Measurements from ENCODE around the gene ST6GALNAC6. TPM values are rescaled to one million over a fixed set of nuclear protein-coding genes. Genes with fewer than 3 reads are reported as not detected.
"Not testable (repeated sequence)": the region's sequence is repeated elsewhere in the genome, so short reads cannot be mapped to it uniquely, and the experiment has no call there.

Gene ST6GALNAC6
- total RNA-seq, 2 experiments from 2014 or later, result 141 to 146 TPM

DNA sequence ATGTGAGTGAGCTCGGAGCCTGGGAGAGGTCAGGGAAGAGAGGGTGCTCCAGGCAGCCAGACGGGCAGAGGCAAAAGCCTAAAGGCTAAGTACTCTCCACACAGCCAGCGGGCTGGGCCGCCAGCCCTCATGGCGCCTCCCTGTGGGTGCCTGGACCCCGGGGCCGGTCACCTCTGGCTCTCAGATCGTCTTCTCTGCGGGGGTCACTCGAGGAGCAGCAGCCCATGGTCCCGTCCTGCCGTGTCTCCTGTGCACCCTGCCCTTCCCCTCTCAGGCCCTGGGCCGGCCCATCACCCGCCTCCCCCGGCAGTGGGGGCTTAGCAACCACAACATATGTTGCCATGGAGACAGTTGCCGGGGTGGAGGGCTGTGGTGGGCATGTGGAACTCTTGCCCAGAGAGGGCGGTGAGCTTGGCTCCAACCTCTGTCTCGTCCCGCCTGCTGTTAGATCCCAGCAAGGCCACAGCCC lies 26.1 kb downstream of the ST6GALNAC6 start:
- no peaks in the 10 kb centered on the region for H3K27me3 Mint-ChIP-seq

DNA sequence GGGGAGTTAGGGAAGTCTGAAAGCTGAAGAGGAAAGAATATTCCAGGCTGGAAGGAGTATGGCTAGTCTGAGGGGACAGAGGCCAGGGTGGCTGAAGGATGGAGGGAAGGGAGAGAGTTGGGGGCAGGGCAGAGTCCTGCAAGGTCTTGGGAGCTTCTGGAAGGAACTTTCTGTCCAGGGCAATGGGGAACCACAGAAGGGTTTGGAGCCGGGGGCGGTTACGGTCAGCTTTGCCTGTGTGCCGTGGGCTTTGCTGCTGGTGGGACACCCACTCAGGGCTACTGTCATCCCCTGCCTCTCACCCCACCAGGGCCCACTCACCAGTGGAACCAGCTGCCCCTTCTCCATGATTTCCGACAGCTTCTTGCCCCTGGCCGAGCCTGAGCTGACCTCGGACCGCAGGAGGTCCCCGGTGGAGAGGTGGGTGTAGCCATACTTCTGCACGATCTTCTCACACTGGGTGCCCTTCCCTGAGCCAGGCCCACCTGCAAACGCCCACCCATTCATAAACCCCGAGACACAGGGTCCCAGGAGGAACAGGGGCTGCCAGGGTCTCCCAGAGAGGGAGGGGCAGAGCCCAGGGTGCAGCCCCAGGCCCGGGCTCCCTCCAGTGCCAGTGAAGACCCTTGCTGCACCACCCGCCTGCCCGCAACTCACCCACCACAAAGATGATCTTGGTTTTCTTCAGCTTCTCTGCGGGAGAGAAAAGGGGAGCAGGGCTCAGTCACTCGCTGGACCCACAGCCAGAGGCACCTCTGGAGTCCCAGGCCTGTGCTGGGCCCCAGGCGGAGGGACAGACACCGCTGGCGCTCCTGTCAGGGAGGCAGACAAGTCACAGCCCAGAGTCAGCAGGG lies 26.8 kb downstream of the ST6GALNAC6 start:
- Mint-ChIP-seq H3K36me3 (ENCODE audit: low read depth) (peaks cover 7% of the 10 kb centered on the region), H3K9me3 (no peaks in the 10 kb centered on the region), H3K27ac (no peak overlapping the region), H3K27me3 (no peaks in the 10 kb centered on the region), H3K4me3 (no peak overlapping the region), H3K4me1 (no peaks in the 10 kb centered on the region)
- no peak for DNase-seq
- POLR2A ChIA-PET, result interaction anchor here (0.6 to 1.4 kb wide), 4 partner anchors 10 to 283 kb away, joined by 3 read pairs; no protein-coding TSS in a partner anchor
- CTCF ChIA-PET, result interaction anchor here (0.9 to 5.9 kb wide), 4 partner anchors 14 to 264 kb away, joined by 3 to 49 read pairs (median 4); partner anchors contain the start of gene TOR2A

More for the DNA sequence above, 26.1 kb downstream of the ST6GALNAC6 start:
- DNase-seq, result no peak
- Mint-ChIP-seq H3K4me3 (no peak overlapping the region), H3K36me3 (ENCODE audit: low read depth) (peaks cover 6% of the 10 kb centered on the region), H3K4me1 (no peaks in the 10 kb centered on the region), H3K27ac (no peak overlapping the region), H3K9me3 (no peaks in the 10 kb centered on the region)
- ChIA-PET CTCF (interaction anchor here (0.8 to 5.9 kb wide), 4 partner anchors 9 to 139 kb away, joined by 3 to 49 read pairs (median 4); partner anchors contain the start of gene TOR2A), POLR2A (interaction anchor here (1.4 kb wide), 1 partner anchor 9 kb away, joined by 3 read pairs; no protein-coding TSS in a partner anchor)

DNA sequence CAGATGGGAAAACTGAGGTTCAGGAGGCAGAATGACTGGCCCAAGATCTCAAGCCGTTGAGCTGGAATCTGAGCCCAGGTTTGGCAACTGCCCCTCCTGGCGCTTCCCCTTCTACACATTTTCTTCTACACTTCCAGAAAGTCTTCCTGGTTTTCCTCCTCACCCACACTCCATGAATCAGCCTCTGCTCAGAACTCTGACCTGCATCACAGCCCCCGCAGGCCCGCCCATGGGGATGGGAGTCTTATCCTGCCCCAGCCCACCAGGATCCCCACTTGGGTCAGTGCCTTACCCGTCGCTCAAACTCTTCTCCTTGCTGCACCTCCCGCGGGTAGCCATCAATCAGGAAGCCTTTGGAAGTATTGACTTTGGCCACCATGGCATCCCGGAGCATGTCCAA lies 27.9 kb downstream of the ST6GALNAC6 start:
- POLR2A ChIA-PET, result interaction anchor here (1.4 kb wide), 1 partner anchor 11 kb away, joined by 3 read pairs; no protein-coding TSS in a partner anchor
- no peaks in the 10 kb centered on the region for H3K4me1 Mint-ChIP-seq
- no peaks in the 10 kb centered on the region for H3K27me3 Mint-ChIP-seq
- no peaks in the 10 kb centered on the region for H3K9me3 Mint-ChIP-seq
- H3K36me3 Mint-ChIP-seq (ENCODE audit: low read depth), result peaks cover 7% of the 10 kb centered on the region
- H3K27ac Mint-ChIP-seq, result no peak overlapping the region
- DNase-seq, result no peak
- CTCF ChIA-PET, result interaction anchor here (0.9 to 5.9 kb wide), 5 partner anchors 13 to 263 kb away, joined by 3 to 49 read pairs (median 7); partner anchors contain the start of gene TOR2A
- no peak overlapping the region for H3K4me3 Mint-ChIP-seq

DNA sequence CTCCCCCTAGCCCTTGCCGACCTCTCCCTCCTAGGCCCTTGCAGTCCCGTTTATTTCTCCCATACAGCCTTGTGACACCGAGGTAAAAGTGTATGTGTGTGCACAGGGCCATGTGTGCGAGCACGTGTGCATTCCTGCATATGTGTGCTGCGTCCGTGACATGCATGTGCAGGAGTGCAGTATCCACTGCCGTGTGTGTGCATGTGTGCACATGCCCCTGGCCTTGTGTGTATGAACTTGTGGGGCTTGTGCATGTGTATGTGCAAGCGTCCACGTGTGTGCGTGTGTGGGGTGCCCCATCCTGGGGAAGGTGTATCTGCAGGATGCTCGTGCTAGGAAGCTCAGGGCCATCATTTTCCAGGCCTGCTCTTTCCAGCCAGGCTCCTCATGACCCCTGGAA lies 28.5 kb downstream of the ST6GALNAC6 start:
- no peaks in the 10 kb centered on the region for H3K27me3 Mint-ChIP-seq

DNA sequence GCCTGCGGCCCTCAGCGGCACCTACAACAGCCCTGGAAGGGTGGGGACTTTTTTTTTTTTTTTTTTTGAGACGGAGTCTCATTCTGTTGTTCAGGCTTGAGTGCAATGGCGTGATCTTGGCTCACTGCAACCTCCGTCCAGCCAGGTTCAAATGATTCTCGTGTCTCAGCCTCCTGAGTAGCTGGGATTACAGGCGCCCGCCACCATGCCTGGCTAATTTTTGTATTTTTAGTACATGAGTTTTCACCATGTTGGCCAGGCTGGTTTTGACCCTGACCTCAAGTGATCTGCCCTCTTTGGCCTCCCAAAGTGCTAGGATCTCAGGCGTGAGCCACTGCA lies 29.3 kb downstream of the ST6GALNAC6 start:
- DNase-seq, H3K27ac Mint-ChIP-seq, H3K9me3 Mint-ChIP-seq, H3K27me3 Mint-ChIP-seq, H3K4me3 Mint-ChIP-seq: not testable (repeated sequence)
- ChIA-PET POLR2A (interaction anchor here (1.0 to 2.2 kb wide), 8 partner anchors 9 to 163 kb away, joined by 3 to 9 read pairs (median 4); partner anchors contain the start of genes CDK9 and TOR2A), CTCF (interaction anchor here (0.6 to 5.9 kb wide), 52 partner anchors 9 to 743 kb away, joined by 3 to 49 read pairs (median 5); partner anchors contain the start of genes CDK9, ENG, FPGS and PIP5KL1)
- H3K36me3 Mint-ChIP-seq (ENCODE audit: low read depth), result peaks cover 16% of the 10 kb centered on the region
- peaks cover 11% of the 10 kb centered on the region for H3K4me1 Mint-ChIP-seq

More for the DNA sequence above, 28.5 kb downstream of the ST6GALNAC6 start:
- H3K9me3 Mint-ChIP-seq, result no peaks in the 10 kb centered on the region
- peaks cover 4% of the 10 kb centered on the region for H3K4me1 Mint-ChIP-seq
- H3K4me3 Mint-ChIP-seq, result no peak overlapping the region
- DNase-seq, result no peak
- H3K36me3 Mint-ChIP-seq (ENCODE audit: low read depth), result peaks cover 8% of the 10 kb centered on the region
- ChIA-PET POLR2A (interaction anchor here (1.9 to 2.2 kb wide), 2 partner anchors 83 to 136 kb away, joined by 6 to 9 read pairs; partner anchors contain the start of gene TOR2A), CTCF (interaction anchor here (0.9 to 5.9 kb wide), 15 partner anchors 18 to 281 kb away, joined by 3 to 49 read pairs (median 9); partner anchors contain the start of gene TOR2A)
- H3K27ac Mint-ChIP-seq, result no peak overlapping the region

DNA sequence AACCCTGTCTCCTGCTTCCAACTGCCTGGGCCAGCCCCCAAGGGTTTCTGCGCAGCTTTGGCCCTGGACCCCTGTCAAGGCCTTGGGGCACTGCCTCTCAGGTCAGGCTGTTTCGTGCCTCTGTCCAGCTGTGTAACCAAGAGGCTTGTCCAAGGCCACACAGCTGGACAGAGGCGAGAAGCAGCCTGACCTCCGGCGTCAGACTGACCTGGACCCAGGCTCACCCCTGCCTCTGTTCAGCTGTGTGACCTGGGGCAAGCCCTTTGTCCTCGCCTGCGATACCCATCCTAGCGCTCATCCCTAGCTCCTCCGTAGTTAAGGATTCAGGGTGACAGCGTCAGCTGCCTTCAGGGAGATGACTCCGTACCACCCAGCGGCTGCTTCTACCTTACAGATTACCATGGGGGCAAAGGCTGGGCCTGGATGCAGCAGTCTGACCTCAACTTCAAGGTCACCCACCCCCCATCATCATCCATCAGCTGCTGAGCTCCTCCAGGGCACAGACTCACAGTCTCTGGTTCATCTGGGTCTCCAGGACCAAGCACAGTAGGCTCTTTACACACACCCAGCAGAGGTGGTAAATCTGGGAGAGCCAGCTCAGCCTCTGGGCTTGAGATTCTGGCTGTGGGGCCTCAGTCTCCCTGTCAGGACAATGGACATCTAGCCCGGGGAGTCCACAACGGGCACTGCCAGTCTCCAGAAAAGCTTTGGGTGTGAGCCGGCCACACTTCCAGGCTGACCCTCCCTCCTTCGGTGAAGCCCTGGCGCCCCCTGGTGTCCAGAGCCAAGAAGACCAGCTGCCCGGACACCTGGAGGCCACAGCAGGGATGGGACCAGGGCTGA lies 29.9 kb downstream of the ST6GALNAC6 start:
- H3K27me3 Mint-ChIP-seq, result no peaks in the 10 kb centered on the region
- H3K4me1 Mint-ChIP-seq, result peaks cover 17% of the 10 kb centered on the region
- no peak overlapping the region for H3K4me3 Mint-ChIP-seq
- no peak overlapping the region for H3K27ac Mint-ChIP-seq
- H3K9me3 Mint-ChIP-seq, result no peaks in the 10 kb centered on the region
- peak; percentile 83 for DNase-seq
- H3K36me3 Mint-ChIP-seq (ENCODE audit: low read depth), result peaks cover 19% of the 10 kb centered on the region
- POLR2A ChIA-PET, result interaction anchor here (0.7 to 2.2 kb wide), 12 partner anchors 9 to 419 kb away, joined by 3 to 9 read pairs (median 4); partner anchors contain the start of genes CDK9, FPGS, LRSAM1 and RPL12
- CTCF ChIA-PET, result interaction anchor here (0.6 to 5.9 kb wide), 51 partner anchors 8 to 742 kb away, joined by 3 to 49 read pairs (median 5); partner anchors contain the start of genes CDK9, ENG, FPGS and PIP5KL1

DNA sequence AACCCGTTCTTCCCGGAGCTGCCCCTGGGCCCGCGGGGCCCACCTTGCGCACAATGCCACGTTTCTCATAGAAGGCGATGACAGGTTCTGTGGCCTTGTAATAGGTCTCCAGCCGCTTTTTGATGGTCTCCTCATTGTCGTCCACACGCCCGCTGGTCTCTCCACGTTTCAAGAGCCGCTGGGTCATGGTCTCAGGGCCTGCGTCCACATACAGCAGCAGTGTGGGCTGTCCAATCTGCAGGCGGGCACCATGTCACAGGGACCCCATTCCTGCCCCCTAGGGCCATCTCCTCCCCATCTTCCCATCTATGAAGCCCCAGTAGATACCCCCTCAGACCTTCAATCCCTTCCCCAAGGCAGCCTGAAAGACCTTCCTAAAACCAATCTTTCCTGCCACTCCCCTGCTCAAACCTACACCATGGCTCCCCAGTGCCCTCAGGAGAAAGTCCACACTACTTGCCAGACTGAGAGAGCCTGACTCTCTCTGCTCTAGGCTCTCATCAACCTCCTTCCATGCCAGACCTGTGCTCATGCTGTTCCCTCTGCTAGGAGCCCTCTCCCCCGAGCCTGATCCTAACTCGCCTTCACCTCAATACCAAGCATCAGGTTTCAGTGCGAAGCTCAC lies 31.0 kb downstream of the ST6GALNAC6 start:
- H3K4me1 Mint-ChIP-seq, result peaks cover 18% of the 10 kb centered on the region
- DNase-seq, result no peak
- H3K36me3 Mint-ChIP-seq (ENCODE audit: low read depth), result peaks cover 19% of the 10 kb centered on the region
- no peaks in the 10 kb centered on the region for H3K27me3 Mint-ChIP-seq
- POLR2A ChIA-PET, result interaction anchor here (1.0 to 1.9 kb wide), 4 partner anchors 15 to 83 kb away, joined by 4 to 8 read pairs (median 4); partner anchors contain the start of genes CDK9 and FPGS
- CTCF ChIA-PET, result interaction anchor here (1.0 to 5.9 kb wide), 12 partner anchors 13 to 281 kb away, joined by 3 to 49 read pairs (median 9); partner anchors contain the start of genes CDK9, ENG, SH2D3C and ST6GALNAC4
- H3K9me3 Mint-ChIP-seq, result no peaks in the 10 kb centered on the region
- no peak overlapping the region for H3K4me3 Mint-ChIP-seq
- H3K27ac Mint-ChIP-seq, result no peak overlapping the region

DNA sequence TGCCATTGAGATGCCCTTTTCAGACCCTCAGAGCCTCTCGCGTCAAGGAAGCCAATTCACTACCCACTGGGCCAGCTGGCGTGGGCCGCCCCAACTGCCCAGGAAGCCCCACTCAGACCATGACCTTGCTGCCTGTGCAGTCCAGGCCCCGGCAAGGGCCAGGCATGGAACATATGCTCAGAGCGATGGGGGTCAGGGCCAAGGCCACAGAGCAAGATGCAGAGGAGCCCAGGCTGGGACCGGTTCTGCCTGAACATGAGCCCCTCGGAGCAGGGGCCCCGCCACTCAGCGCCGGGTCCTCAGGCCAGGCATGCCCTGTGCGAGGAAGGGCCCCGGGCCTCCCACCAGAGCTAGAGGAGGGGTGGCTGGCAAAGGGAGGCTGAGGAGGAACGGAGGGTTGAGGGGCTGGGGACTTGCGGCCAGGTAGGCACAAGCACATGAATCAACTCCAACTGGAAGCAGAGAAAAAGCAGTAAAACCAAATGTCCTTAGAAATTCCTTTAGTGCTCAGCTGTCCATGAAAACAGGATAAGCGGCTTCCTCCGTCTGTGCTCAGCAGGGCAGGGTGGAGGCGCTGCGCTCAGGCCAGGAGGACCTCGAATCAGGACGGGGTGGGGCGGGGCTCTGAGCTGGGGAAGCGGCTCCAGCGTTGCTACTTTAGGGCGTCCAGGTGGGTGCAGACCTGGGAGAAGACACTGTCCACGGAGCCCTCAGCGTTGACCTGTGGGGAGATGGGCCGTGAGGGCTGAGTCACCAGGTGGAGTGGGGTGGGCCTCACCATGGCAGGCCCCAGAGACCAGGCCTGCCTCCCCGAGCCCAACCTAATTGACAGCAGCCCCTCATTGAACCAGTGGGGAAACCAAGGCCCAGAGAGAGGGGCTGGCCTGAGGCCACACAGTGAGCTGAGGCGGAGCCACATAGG lies 31.8 kb downstream of the ST6GALNAC6 start:
- ChIA-PET POLR2A (interaction anchor here (1.2 kb wide), 1 partner anchor 15 kb away, joined by 4 read pairs; no protein-coding TSS in a partner anchor), CTCF (interaction anchor here (0.6 to 1.3 kb wide), 2 partner anchors 25 to 133 kb away, joined by 3 to 4 read pairs; partner anchors contain the start of gene TOR2A)
- no peak for DNase-seq
- H3K27ac Mint-ChIP-seq, result no peak overlapping the region
- H3K4me3 Mint-ChIP-seq, result no peak overlapping the region
- H3K36me3 Mint-ChIP-seq (ENCODE audit: low read depth), result peaks cover 19% of the 10 kb centered on the region
- H3K4me1 Mint-ChIP-seq, result peaks cover 24% of the 10 kb centered on the region
- no peaks in the 10 kb centered on the region for H3K9me3 Mint-ChIP-seq
- H3K27me3 Mint-ChIP-seq, result no peaks in the 10 kb centered on the region

DNA sequence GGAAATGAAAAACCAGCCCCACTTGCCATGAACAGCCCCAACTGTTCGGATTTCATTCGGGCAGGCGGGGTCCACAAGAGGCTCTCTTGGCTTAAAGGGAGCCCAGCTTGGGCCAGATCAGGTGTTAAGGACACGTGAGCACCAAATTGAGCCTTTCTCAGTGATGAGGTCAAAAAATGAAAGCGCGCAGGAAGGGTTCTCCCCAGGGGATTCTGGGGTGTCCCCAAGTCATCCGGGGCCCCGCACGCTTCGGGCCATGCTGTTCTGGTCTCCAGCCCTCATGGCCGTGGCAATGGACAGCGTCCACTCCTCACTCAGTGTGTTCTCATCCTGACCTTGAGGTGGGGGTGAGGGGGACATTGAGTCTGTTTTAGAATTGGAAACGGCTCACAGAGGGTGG lies 32.9 kb downstream of the ST6GALNAC6 start:
- Mint-ChIP-seq H3K4me3 (no peak overlapping the region), H3K27me3 (no peaks in the 10 kb centered on the region), H3K27ac (no peak overlapping the region), H3K4me1 (peaks cover 35% of the 10 kb centered on the region), H3K36me3 (ENCODE audit: low read depth) (peaks cover 19% of the 10 kb centered on the region), H3K9me3 (no peaks in the 10 kb centered on the region)
- CTCF ChIA-PET, result interaction anchor here (1.3 kb wide), 1 partner anchor 132 kb away, joined by 4 read pairs; the partner anchor contains the start of gene TOR2A
- POLR2A ChIA-PET, result no interaction called here
- DNase-seq, result no peak

DNA sequence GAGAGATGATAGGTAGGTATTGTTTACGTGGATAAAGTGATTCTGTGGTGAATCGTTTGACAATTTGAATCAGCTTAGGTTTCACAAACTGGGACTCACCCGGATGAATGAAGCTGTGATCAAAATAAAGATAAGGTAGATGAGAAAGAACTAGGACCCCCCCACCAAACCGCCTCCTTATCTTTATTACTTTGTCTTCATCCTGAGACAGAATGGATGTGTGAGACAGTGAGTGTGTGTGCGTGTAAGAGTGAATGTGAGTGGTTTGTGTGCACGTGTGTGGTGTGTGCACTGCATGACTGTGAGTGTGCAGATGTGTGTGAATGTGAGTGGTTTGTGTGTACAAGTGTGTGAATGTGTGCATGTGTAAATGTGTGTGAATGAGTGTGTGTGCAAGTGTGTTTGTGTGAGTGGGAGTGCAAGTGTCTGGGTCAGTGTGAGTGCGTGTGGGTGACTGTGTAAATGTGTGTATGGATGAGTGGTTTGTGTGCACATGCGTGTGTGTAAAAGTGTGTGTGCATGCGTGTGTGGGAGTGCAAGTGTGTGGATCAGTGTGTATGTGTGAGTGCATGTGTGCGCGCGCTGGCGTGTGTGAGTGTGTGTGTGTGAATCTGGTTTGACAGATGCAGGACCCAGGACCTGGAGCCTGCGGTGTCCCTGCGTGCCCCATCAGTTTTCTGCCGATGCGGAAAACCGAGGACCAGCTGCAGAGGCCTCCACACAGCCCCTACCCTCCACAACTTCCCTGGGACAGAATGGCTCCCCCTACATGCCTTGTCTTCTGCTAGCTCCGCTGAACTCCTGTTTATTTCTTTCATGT lies 33.5 kb downstream of the ST6GALNAC6 start:
- ChIA-PET CTCF (interaction anchor here (0.7 to 3.5 kb wide), 4 partner anchors 40 to 258 kb away, joined by 3 to 18 read pairs (median 5); partner anchors contain the start of gene TOR2A), POLR2A (interaction anchor here (1.0 to 1.4 kb wide), 4 partner anchors 12 to 90 kb away, joined by 3 to 4 read pairs (median 3); partner anchors contain the start of gene PIP5KL1)
- Mint-ChIP-seq H3K4me3 (no peak overlapping the region), H3K27me3 (no peaks in the 10 kb centered on the region), H3K27ac (peak overlapping the region; percentile 38), H3K4me1 (peaks cover 41% of the 10 kb centered on the region), H3K9me3 (no peaks in the 10 kb centered on the region), H3K36me3 (ENCODE audit: low read depth) (peaks cover 19% of the 10 kb centered on the region)
- DNase-seq, result peak; percentile 40

Measured in activated CD4-positive, alpha-beta memory T cell treated with anti-CD3 and anti-CD28 coated beads, Interleukin-2, amount 10 ng/mL, durations not matched to agents 7 days and 5 days (primary cell).